Endothelial cell of umbilical vein (primary cell): ENCODE data around the gene MAP2K4.

Experiments
- CTCF ChIP-seq, 2 donors: IDR thresholded peaks; 1 replicate in 1 of 2; 2 replicates in 1 of 2; pipeline ENCODE4 v1.5.1; 2011; ENCODE audit warnings: low read length in 2 of 2, mild to moderate bottlenecking in 2 of 2, moderate library complexity in 2 of 2, control low read depth in 1 of 2, inconsistent platforms in 1 of 2, low read depth in 1 of 2; ENCODE audit not compliant: insufficient read depth in 1 of 2; ENCODE audit errors: extremely low read depth in 1 of 2
- EZH2 ChIP-seq: IDR thresholded peaks from 2 replicates; pipeline ENCODE4 v1.6.1; 2012; ENCODE audit warnings: borderline replicate concordance, low read depth, mild to moderate bottlenecking, moderate library complexity, low read length, inconsistent platforms; ENCODE audit not compliant: severe bottlenecking
- JUN ChIP-seq: IDR thresholded peaks from 2 replicates; pipeline ENCODE4 v1.6.1; 2011; ENCODE audit warnings: borderline replicate concordance, low read depth; ENCODE audit not compliant: insufficient read length, insufficient read depth
- MYC ChIP-seq: IDR thresholded peaks from one replicate; pipeline ENCODE4 v1.6.1; 2011; ENCODE audit warnings: mild to moderate bottlenecking, low read depth, low read length
- POLR2A ChIP-seq: IDR thresholded peaks from 2 replicates; pipeline ENCODE4 v1.6.1; 2012; ENCODE audit warnings: low read depth, mild to moderate bottlenecking, control low read depth, low read length
- POLR2AphosphoS5 ChIP-seq: IDR thresholded peaks from 2 replicates; pipeline ENCODE4 v1.6.1; 2012; ENCODE audit warnings: low read depth, mild to moderate bottlenecking, control low read depth, low read length, moderate library complexity; ENCODE audit not compliant: insufficient read depth

- TF ChIP-seq CTCF (IDR thresholded peaks at IDR 0.05; ENCODE audit: extremely low read depth in 1 of 2, insufficient read depth in 1 of 2, low read depth in 1 of 2, low read length in 2 of 2) (no peak), POLR2AphosphoS5 (no peak), EZH2 (no peak), POLR2A (no peak), MYC (no peak), JUN (no peak)
Measured at GRCh38 chr17:12055889-12056288, 35.2 kb downstream of the MAP2K4 start.
